Measurements from ENCODE around the gene ARHGAP45. TPM values are rescaled to one million over a fixed set of nuclear protein-coding genes. Genes with fewer than 3 reads are reported as not detected.

The ARHGAP45 gene

Small RNA genes lying within 50 kb of the gene (small RNA-seq; reads per million reads assigned to genes)
- not detected for gene RNU6-2 (ENCODE audit: low read depth)

Data from mesenchymal stem cell (in vitro differentiated cells and primary cell).